Measurements from ENCODE around the gene SLC6A11.

Gene SLC6A11

GRCh38 chr3:10857235-10857634, 41.2 kb downstream of the SLC6A11 start:
- TF ChIP-seq CTCF (IDR thresholded peaks at IDR 0.05; ENCODE audit: control insufficient read depth, extremely low read depth, insufficient read depth) = no peak
- no peak overlapping the region for H3K4me3 ChIP-seq (ENCODE audit: low read depth, low read length)
- DNase-seq (ENCODE audit: low read depth) = no peak

- no peak for TF ChIP-seq CTCF (IDR thresholded peaks at IDR 0.05; ENCODE audit: control insufficient read depth, extremely low read depth, insufficient read depth)
- DNase-seq (ENCODE audit: low read depth) = no peak
- H3K4me3 ChIP-seq (ENCODE audit: low read depth, low read length) = no peak overlapping the region
These were observed 42.1 kb downstream of the SLC6A11 start for GRCh38 chr3:10858091-10858490.

- no peak for DNase-seq (ENCODE audit: low read depth)
These were observed 51.4 kb downstream of the SLC6A11 start for GRCh38 chr3:10867384-10867783.

GRCh38 chr3:10869460-10869859, 53.4 kb downstream of the SLC6A11 start:
- no peak overlapping the region for H3K4me3 ChIP-seq (ENCODE audit: low read depth, low read length)
- DNase-seq (ENCODE audit: low read depth) = no peak
- no peak for TF ChIP-seq CTCF (IDR thresholded peaks at IDR 0.05; ENCODE audit: control insufficient read depth, extremely low read depth, insufficient read depth)

More at GRCh38 chr3:10867384-10867783, 51.4 kb downstream of the SLC6A11 start:
- TF ChIP-seq CTCF (IDR thresholded peaks at IDR 0.05; ENCODE audit: control insufficient read depth, extremely low read depth, insufficient read depth) = no peak
- no peak overlapping the region for H3K4me3 ChIP-seq (ENCODE audit: low read depth, low read length)

DNA sequence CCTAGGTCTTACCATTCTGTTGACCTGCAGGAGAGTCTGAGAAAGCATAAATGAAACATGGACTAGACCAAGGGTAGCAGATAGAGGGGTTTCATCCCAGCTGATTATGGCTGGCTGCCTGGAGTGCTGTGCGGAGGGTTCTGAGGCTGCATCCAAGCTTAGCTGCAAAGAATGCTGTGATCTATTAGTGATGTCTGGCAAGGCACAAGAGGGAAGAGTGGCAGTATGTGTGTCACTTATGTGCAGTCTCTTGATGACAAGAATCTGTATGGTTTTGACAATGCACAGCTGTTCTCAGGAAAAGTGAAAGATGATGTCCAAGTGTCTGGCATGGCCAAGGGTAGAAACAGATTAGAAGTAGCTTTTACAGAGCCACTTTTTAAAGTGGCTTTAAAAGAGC, 54.3 kb downstream of the SLC6A11 start:
- DNase-seq (ENCODE audit: low read depth) = no peak
- H3K4me3 ChIP-seq (ENCODE audit: low read depth, low read length) = no peak overlapping the region
- no peak for TF ChIP-seq CTCF (IDR thresholded peaks at IDR 0.05; ENCODE audit: control insufficient read depth, extremely low read depth, insufficient read depth)

DNA sequence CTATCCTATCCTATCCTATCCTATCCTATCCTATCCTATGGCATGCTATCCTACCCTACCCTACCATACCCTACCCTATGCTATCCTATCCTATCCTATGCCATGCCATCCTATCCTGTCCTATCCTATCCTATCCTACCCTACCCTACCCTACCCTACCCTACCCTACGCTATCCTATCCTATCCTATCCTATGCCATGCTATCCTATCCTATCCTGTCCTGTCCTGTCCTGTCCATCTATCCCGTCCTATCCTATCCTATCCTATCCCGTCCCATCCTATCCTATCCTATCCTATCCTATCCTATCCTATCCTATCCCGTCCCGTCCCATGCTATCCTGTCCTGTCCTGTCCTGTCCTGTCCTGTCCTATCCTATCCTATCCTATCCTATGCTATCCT, 57.4 kb downstream of the SLC6A11 start:
- TF ChIP-seq CTCF (IDR thresholded peaks at IDR 0.05; ENCODE audit: control insufficient read depth, extremely low read depth, insufficient read depth) = no peak
- DNase-seq (ENCODE audit: low read depth) = no peak
- no peak overlapping the region for H3K4me3 ChIP-seq (ENCODE audit: low read depth, low read length)

- H3K4me3 ChIP-seq (ENCODE audit: low read depth, low read length) = no peak overlapping the region
- TF ChIP-seq CTCF (IDR thresholded peaks at IDR 0.05; ENCODE audit: control insufficient read depth, extremely low read depth, insufficient read depth) = no peak
- DNase-seq (ENCODE audit: low read depth) = no peak
These were observed 59.9 kb downstream of the SLC6A11 start for GRCh38 chr3:10875914-10876313.
